ENCODE results near the gene ALKAL2. TPM values are rescaled to one million over a fixed set of nuclear protein-coding genes. Genes with fewer than 3 reads are reported as not detected.

ALKAL2 gene
- total and polyA plus RNA-seq, 2 of the 13 experiments (the other 11 are each of a cell fraction or from before 2014, with no cell fraction given) = 0.22 to 1.7 TPM

- TF ChIP-seq AKNA (CRISPR knock-in tag; IDR thresholded peaks at IDR 0.05; ENCODE audit: borderline replicate concordance) (no peak), ZNF709 (CRISPR knock-in tag; IDR thresholded peaks at IDR 0.05) (0 out of 2 replicates have a peak, but pooled peaks have one; percentile 42), ZNF670 (CRISPR knock-in tag; IDR thresholded peaks at IDR 0.05; ENCODE audit: borderline replicate concordance) (no peak), GATAD1 (CRISPR knock-in tag; IDR thresholded peaks at IDR 0.05) (no peak), CCAR2 (optimal IDR thresholded peaks at IDR 0.05; ENCODE audit: low read depth, low read length) (no peak), ZBTB21 (CRISPR knock-in tag; IDR thresholded peaks at IDR 0.05) (no peak), ZNF331 (CRISPR knock-in tag; IDR thresholded peaks at IDR 0.05) (no peak), MED13 (CRISPR knock-in tag; IDR thresholded peaks at IDR 0.05) (no peak), SCMH1 (CRISPR knock-in tag; IDR thresholded peaks at IDR 0.05; ENCODE audit: borderline replicate concordance) (no peak), HBP1 (CRISPR knock-in tag; IDR thresholded peaks at IDR 0.05; ENCODE audit: low read depth) (no peak), TFE3 (CRISPR knock-in tag; IDR thresholded peaks at IDR 0.05) (no peak), ZSCAN5A (CRISPR knock-in tag; IDR thresholded peaks at IDR 0.05; ENCODE audit: borderline replicate concordance) (peak; percentile 76; the same call in 1 of the 2 replicates), THAP8 (CRISPR knock-in tag; IDR thresholded peaks at IDR 0.05; ENCODE audit: borderline replicate concordance) (0 out of 2 replicates have a peak, but pooled peaks have one; percentile 22), CENPX (CRISPR knock-in tag; IDR thresholded peaks at IDR 0.05) (no peak), GMEB2 (CRISPR knock-in tag; IDR thresholded peaks at IDR 0.05; ENCODE audit: low read depth) (no peak), ZNF720 (CRISPR knock-in tag; IDR thresholded peaks at IDR 0.05) (no peak)
Measured at GRCh38 chr2:289362-290089, 1.6 kb upstream of the ALKAL2 start (continued).

All from HepG2 (cell line).